Skeletal muscle satellite cell (primary cell): ENCODE data around the gene ELL2.

ENCODE experiments used
- H3K27me3 ChIP-seq: 2 replicates; pipeline ENCODE4 v1.7.0; 2013; ENCODE audit warnings: low read length; ENCODE audit not compliant: control insufficient read depth, insufficient read depth
- H3K36me3 ChIP-seq: 2 replicates; pipeline ENCODE4 v1.7.0; 2013; ENCODE audit warnings: mild to moderate bottlenecking, control low read depth, low read length; ENCODE audit not compliant: insufficient read depth
- H3K4me1 ChIP-seq: 2 replicates; pipeline ENCODE4 v1.7.0; 2013; ENCODE audit warnings: low read length; ENCODE audit not compliant: control insufficient read depth, insufficient read depth
- H3K4me2 ChIP-seq: 2 replicates; pipeline ENCODE4 v1.7.0; 2013; ENCODE audit warnings: mild to moderate bottlenecking, low read length
- H3K4me3 ChIP-seq: 2 replicates; pipeline ENCODE4 v1.7.0; 2013; ENCODE audit warnings: low read length
- H3K9ac ChIP-seq: 2 replicates; pipeline ENCODE4 v1.7.0; 2013; ENCODE audit warnings: mild to moderate bottlenecking, low read depth, low read length, moderate library complexity
- H3K9me3 ChIP-seq: replicated peaks from 2 replicates; pipeline ENCODE4 v1.7.0; 2013; ENCODE audit warnings: mild to moderate bottlenecking, control low read depth, low read length

ELL2 gene

GRCh38 chr5:95846554-95847260, 114.9 kb downstream of the ELL2 start:
- Histone ChIP-seq H3K4me1 (peaks cover 43% of the 10 kb centered on the region), H3K9me3 (no peaks in the 10 kb centered on the region), H3K9ac (peak overlapping the region; percentile 36), H3K4me3 (no peak overlapping the region), H3K27me3 (no peaks in the 10 kb centered on the region), H3K4me2 (no peak overlapping the region), H3K36me3 (no peaks in the 10 kb centered on the region)

GRCh38 chr5:95845391-95845790, 116.3 kb downstream of the ELL2 start:
- H3K9ac ChIP-seq = no peak overlapping the region
- no peak overlapping the region for H3K4me2 ChIP-seq
- no peaks in the 10 kb centered on the region for H3K36me3 ChIP-seq
- H3K4me3 ChIP-seq = no peak overlapping the region
- no peaks in the 10 kb centered on the region for H3K27me3 ChIP-seq
- no peaks in the 10 kb centered on the region for H3K9me3 ChIP-seq
- peaks cover 46% of the 10 kb centered on the region for H3K4me1 ChIP-seq

- Histone ChIP-seq H3K27me3 (no peaks in the 10 kb centered on the region), H3K4me1 (peaks cover 39% of the 10 kb centered on the region), H3K9me3 (no peaks in the 10 kb centered on the region), H3K36me3 (no peaks in the 10 kb centered on the region), H3K4me2 (no peak overlapping the region), H3K4me3 (no peak overlapping the region), H3K9ac (no peak overlapping the region)
These were observed 117.9 kb downstream of the ELL2 start for GRCh38 chr5:95843733-95844223.

GRCh38 chr5:95842854-95843544, 118.7 kb downstream of the ELL2 start:
- Histone ChIP-seq H3K27me3 (no peaks in the 10 kb centered on the region), H3K9ac (no peak overlapping the region), H3K4me3 (no peak overlapping the region), H3K36me3 (no peaks in the 10 kb centered on the region), H3K9me3 (no peaks in the 10 kb centered on the region), H3K4me1 (peaks cover 32% of the 10 kb centered on the region), H3K4me2 (no peak overlapping the region)

GRCh38 chr5:95841914-95842812, 119.5 kb downstream of the ELL2 start:
- no peaks in the 10 kb centered on the region for H3K9me3 ChIP-seq
- H3K36me3 ChIP-seq = no peaks in the 10 kb centered on the region
- H3K4me2 ChIP-seq = no peak overlapping the region
- peaks cover 30% of the 10 kb centered on the region for H3K4me1 ChIP-seq
- H3K9ac ChIP-seq = no peak overlapping the region
- H3K4me3 ChIP-seq = no peak overlapping the region
- H3K27me3 ChIP-seq = no peaks in the 10 kb centered on the region

GRCh38 chr5:95840956-95841705, 120.5 kb downstream of the ELL2 start:
- Histone ChIP-seq H3K4me2 (no peak overlapping the region), H3K4me1 (peaks cover 30% of the 10 kb centered on the region), H3K36me3 (no peaks in the 10 kb centered on the region), H3K4me3 (no peak overlapping the region), H3K9ac (no peak overlapping the region), H3K27me3 (no peaks in the 10 kb centered on the region), H3K9me3 (no peaks in the 10 kb centered on the region)

GRCh38 chr5:95839658-95840057, 122.0 kb downstream of the ELL2 start:
- Histone ChIP-seq H3K4me3 (no peak overlapping the region), H3K9me3 (no peaks in the 10 kb centered on the region), H3K4me1 (peaks cover 42% of the 10 kb centered on the region), H3K36me3 (no peaks in the 10 kb centered on the region), H3K9ac (no peak overlapping the region), H3K27me3 (no peaks in the 10 kb centered on the region), H3K4me2 (no peak overlapping the region)

- H3K4me2 ChIP-seq = no peak overlapping the region
- H3K4me1 ChIP-seq = peaks cover 46% of the 10 kb centered on the region
- no peak overlapping the region for H3K4me3 ChIP-seq
- no peaks in the 10 kb centered on the region for H3K9me3 ChIP-seq
- no peak overlapping the region for H3K9ac ChIP-seq
- no peaks in the 10 kb centered on the region for H3K36me3 ChIP-seq
- no peaks in the 10 kb centered on the region for H3K27me3 ChIP-seq
These were observed 123.1 kb downstream of the ELL2 start for GRCh38 chr5:95838556-95838955.

- no peak overlapping the region for H3K4me2 ChIP-seq
These were observed 123.6 kb downstream of the ELL2 start for GRCh38 chr5:95838001-95838520.

GRCh38 chr5:95837492-95837891, 124.2 kb downstream of the ELL2 start:
- Histone ChIP-seq H3K4me1 (peaks cover 36% of the 10 kb centered on the region), H3K9me3 (no peaks in the 10 kb centered on the region), H3K4me2 (no peak overlapping the region), H3K9ac (no peak overlapping the region), H3K4me3 (no peak overlapping the region), H3K27me3 (no peaks in the 10 kb centered on the region), H3K36me3 (no peaks in the 10 kb centered on the region)

More at GRCh38 chr5:95838001-95838520, 123.6 kb downstream of the ELL2 start:
- H3K9ac ChIP-seq = no peak overlapping the region
- H3K27me3 ChIP-seq = no peaks in the 10 kb centered on the region
- no peak overlapping the region for H3K4me3 ChIP-seq
- no peaks in the 10 kb centered on the region for H3K36me3 ChIP-seq
- peaks cover 42% of the 10 kb centered on the region for H3K4me1 ChIP-seq
- H3K9me3 ChIP-seq = no peaks in the 10 kb centered on the region
